Measurements from ENCODE around the gene GNG5. TPM values are rescaled to one million over a fixed set of nuclear protein-coding genes. Genes with fewer than 3 reads are reported as not detected.

GNG5 gene
- total RNA-seq, 6 experiments from 2014 or later = 121 to 201 (median 145) TPM

- TF ChIP-seq CTCF (IDR thresholded peaks at IDR 0.05) = no peak
- Mint-ChIP-seq H3K27me3 (ENCODE audit: insufficient read depth) (no peaks in the 10 kb centered on the region), H3K9me3 (no peaks in the 10 kb centered on the region), H3K36me3 (ENCODE audit: low read depth) (peaks cover 27% of the 10 kb centered on the region), H3K27ac (no peak overlapping the region; the same call in 1 of the 2 replicates), H3K4me3 (no peak overlapping the region), H3K4me1 (ENCODE audit: low read depth) (peaks cover 16% of the 10 kb centered on the region)
- no peak for DNase-seq
These were observed 13.7 kb downstream of the GNG5 start for GRCh38 chr1:84492726-84493125.

GRCh38 chr1:84489766-84490165, 16.6 kb downstream of the GNG5 start:
- Mint-ChIP-seq H3K27me3 (ENCODE audit: insufficient read depth) (no peaks in the 10 kb centered on the region; the same call in 1 of the 2 replicates), H3K9me3 (no peaks in the 10 kb centered on the region), H3K4me1 (ENCODE audit: low read depth) (peaks cover 14% of the 10 kb centered on the region), H3K4me3 (no peak overlapping the region), H3K36me3 (ENCODE audit: low read depth) (peaks cover 14% of the 10 kb centered on the region), H3K27ac (peak overlapping the region; percentile 39; the same call in 1 of the 2 replicates)
- no peak for DNase-seq
- no peak for TF ChIP-seq CTCF (IDR thresholded peaks at IDR 0.05)

- H3K27ac Mint-ChIP-seq = no peak overlapping the region
- H3K36me3 Mint-ChIP-seq (ENCODE audit: low read depth) = peaks cover 18% of the 10 kb centered on the region
- DNase-seq = no peak
- peaks cover 26% of the 10 kb centered on the region for H3K4me1 Mint-ChIP-seq (ENCODE audit: low read depth)
- H3K9me3 Mint-ChIP-seq = no peaks in the 10 kb centered on the region
- no peaks in the 10 kb centered on the region; the same call in 1 of the 2 replicates for H3K27me3 Mint-ChIP-seq (ENCODE audit: insufficient read depth)
- no peak overlapping the region for H3K4me3 Mint-ChIP-seq
- TF ChIP-seq CTCF (IDR thresholded peaks at IDR 0.05) = no peak
These were observed 18.3 kb downstream of the GNG5 start for GRCh38 chr1:84488107-84488506.

- no peak for TF ChIP-seq CTCF (IDR thresholded peaks at IDR 0.05)
- Mint-ChIP-seq H3K27me3 (ENCODE audit: insufficient read depth) (peaks cover 2% of the 10 kb centered on the region), H3K4me3 (peak overlapping the region; percentile 52), H3K4me1 (ENCODE audit: low read depth) (peaks cover 48% of the 10 kb centered on the region), H3K9me3 (peaks cover 4% of the 10 kb centered on the region; the same call in 1 of the 2 replicates), H3K36me3 (ENCODE audit: low read depth) (peaks cover 35% of the 10 kb centered on the region), H3K27ac (no peak overlapping the region)
- no peak for DNase-seq
These were observed 25.1 kb downstream of the GNG5 start for GRCh38 chr1:84481317-84481716.

GRCh38 chr1:84480650-84481049, 25.7 kb downstream of the GNG5 start:
- no peak for TF ChIP-seq CTCF (IDR thresholded peaks at IDR 0.05)
- peaks cover 4% of the 10 kb centered on the region; the same call in 1 of the 2 replicates for H3K9me3 Mint-ChIP-seq
- peaks cover 2% of the 10 kb centered on the region for H3K27me3 Mint-ChIP-seq (ENCODE audit: insufficient read depth)
- peaks cover 29% of the 10 kb centered on the region for H3K36me3 Mint-ChIP-seq (ENCODE audit: low read depth)
- peak overlapping the region; percentile 100 for H3K4me3 Mint-ChIP-seq
- peaks cover 48% of the 10 kb centered on the region for H3K4me1 Mint-ChIP-seq (ENCODE audit: low read depth)
- no peak overlapping the region for H3K27ac Mint-ChIP-seq
- no peak for DNase-seq

- Mint-ChIP-seq H3K27ac (peak overlapping the region; percentile 97), H3K9me3 (peaks cover 4% of the 10 kb centered on the region; the same call in 1 of the 2 replicates), H3K4me1 (ENCODE audit: low read depth) (peaks cover 48% of the 10 kb centered on the region), H3K4me3 (peak overlapping the region; percentile 100), H3K27me3 (ENCODE audit: insufficient read depth) (peaks cover 2% of the 10 kb centered on the region), H3K36me3 (ENCODE audit: low read depth) (peaks cover 27% of the 10 kb centered on the region)
- DNase-seq = no peak
- no peak for TF ChIP-seq CTCF (IDR thresholded peaks at IDR 0.05)
These were observed 26.4 kb downstream of the GNG5 start for GRCh38 chr1:84479998-84480397.

Measured in HFFc6 (cell line).